Liver (tissue), 9 donors: ENCODE data around the gene TUBB3. TPM values are rescaled to one million over a fixed set of nuclear protein-coding genes. Genes with fewer than 3 reads are reported as not detected.
"Not testable (repeated sequence)": the region's sequence is repeated elsewhere in the genome, so short reads cannot be mapped to it uniquely, and the experiment has no call there.

Experiments
- DNase-seq: peaks from one replicate; pipeline ENCODE4 v3.0.0-alpha.2; 2017; ENCODE audit warnings: low spot score
- H3K27ac ChIP-seq, 2 donors: one replicate each; pipeline ENCODE4 v1.7.0; 2013; ENCODE audit warnings: inconsistent platforms in 2 of 2, low read length in 2 of 2, control low read depth in 1 of 2, low read depth in 1 of 2, mild to moderate bottlenecking in 1 of 2
- H3K27me3 ChIP-seq, 4 donors: one replicate each; pipeline versions ENCODE4 v1.6.1 to v1.7.0; 2013; ENCODE audit warnings: low read length in 3 of 4, inconsistent platforms in 1 of 4, mild to moderate bottlenecking in 1 of 4, moderate library complexity in 1 of 4; ENCODE audit not compliant: control insufficient read depth in 4 of 4, insufficient read depth in 4 of 4
- H3K36me3 ChIP-seq, 4 donors: one replicate each; pipeline versions ENCODE4 v1.6.1 to v1.7.0; 2013; ENCODE audit warnings: low read length in 3 of 4, mild to moderate bottlenecking in 3 of 4, low read depth in 1 of 4, moderate library complexity in 1 of 4; ENCODE audit not compliant: control insufficient read depth in 4 of 4, insufficient read depth in 3 of 4
- H3K4me1 ChIP-seq, 4 donors: one replicate each; pipeline versions ENCODE4 v1.6.1 to v1.7.0; 2013; ENCODE audit warnings: low read length in 3 of 4, mild to moderate bottlenecking in 3 of 4, moderate library complexity in 1 of 4; ENCODE audit not compliant: control insufficient read depth in 4 of 4, insufficient read depth in 4 of 4
- H3K4me3 ChIP-seq, 3 donors: one replicate each; pipeline versions ENCODE4 v1.6.1 to v1.7.0; 2013; ENCODE audit warnings: low read length in 3 of 3, control low read depth in 1 of 3, low read depth in 1 of 3, mild to moderate bottlenecking in 1 of 3
- H3K9ac ChIP-seq, 2 donors: one replicate each; pipeline ENCODE4 v1.7.0; 2013; ENCODE audit warnings: low read length in 2 of 2, mild to moderate bottlenecking in 2 of 2, moderate library complexity in 2 of 2, control low read depth in 1 of 2, low read depth in 1 of 2
- H3K9me3 ChIP-seq, 4 donors: one replicate each; pipeline versions ENCODE4 v1.6.1 to v1.7.0; 2013; ENCODE audit warnings: low read length in 3 of 4; ENCODE audit not compliant: control insufficient read depth in 4 of 4
- ATF3 ChIP-seq: IDR thresholded peaks from 2 replicates; pipeline ENCODE4 v1.6.1; 2016; ENCODE audit warnings: antibody characterized with exemption
- CTCF ChIP-seq: fragments of 150-350 bp; IDR thresholded peaks from 2 replicates; pipeline ENCODE4 v1.5.1; 2017; ENCODE audit warnings: improper control_type of control experiment, low read depth, low read length; ENCODE audit not compliant: missing input control
- EGR1 ChIP-seq, 2 donors: IDR thresholded peaks; 2 replicates each; pipeline ENCODE4 v1.6.1; 2016 to 2018; ENCODE audit warnings: antibody characterized with exemption in 2 of 2, low read depth in 2 of 2
- FOXA1 ChIP-seq: IDR thresholded peaks from 2 replicates; pipeline ENCODE4 v1.6.1; 2016; ENCODE audit warnings: antibody characterized with exemption
- FOXA2 ChIP-seq: IDR thresholded peaks from 2 replicates; pipeline ENCODE4 v1.6.1; 2016; ENCODE audit warnings: antibody characterized with exemption
- GABPA ChIP-seq, 2 donors: IDR thresholded peaks in 1 of 2; conservative IDR thresholded peaks in 1 of 2; 2 replicates each; pipeline ENCODE4 v1.6.1; 2016; ENCODE audit warnings: antibody characterized with exemption in 2 of 2, mild to moderate bottlenecking in 1 of 2, moderate library complexity in 1 of 2
- HNF4A ChIP-seq, 2 donors: conservative IDR thresholded peaks; 2 replicates each; pipeline ENCODE4 v1.6.1; 2016; ENCODE audit warnings: antibody characterized with exemption in 2 of 2, mild to moderate bottlenecking in 2 of 2
- HNF4G ChIP-seq: IDR thresholded peaks from 2 replicates; pipeline ENCODE4 v1.6.1; 2016; ENCODE audit warnings: antibody characterized with exemption
- JUND ChIP-seq, 2 donors: IDR thresholded peaks; 2 replicates each; pipeline ENCODE4 v1.6.1; 2016; ENCODE audit warnings: antibody characterized with exemption in 2 of 2
- MAX ChIP-seq: IDR thresholded peaks from 2 replicates; pipeline ENCODE4 v1.6.1; 2016; ENCODE audit warnings: antibody characterized with exemption
- NR2F2 ChIP-seq: IDR thresholded peaks from 2 replicates; pipeline ENCODE4 v1.6.1; 2016; ENCODE audit warnings: antibody characterized with exemption
- RAD21 ChIP-seq, 2 donors: IDR thresholded peaks; 2 replicates each; pipeline ENCODE4 v1.6.1; 2016; ENCODE audit warnings: antibody characterized with exemption in 2 of 2, mild to moderate bottlenecking in 2 of 2
- REST ChIP-seq: IDR thresholded peaks from 2 replicates; pipeline ENCODE4 v1.6.1; 2016; ENCODE audit warnings: antibody characterized with exemption, mild to moderate bottlenecking
- RXRA ChIP-seq, 2 donors: IDR thresholded peaks; 2 replicates each; pipeline ENCODE4 v1.6.1; 2017 to 2018; ENCODE audit warnings: antibody characterized with exemption in 2 of 2, mild to moderate bottlenecking in 1 of 2
- SP1 ChIP-seq: IDR thresholded peaks from 2 replicates; pipeline ENCODE4 v1.6.1; 2018; ENCODE audit warnings: antibody characterized with exemption, mild to moderate bottlenecking
- TAF1 ChIP-seq: conservative IDR thresholded peaks from 2 replicates; pipeline ENCODE4 v1.6.1; 2016; ENCODE audit warnings: antibody characterized with exemption, mild to moderate bottlenecking
- YY1 ChIP-seq: IDR thresholded peaks from 2 replicates; pipeline ENCODE4 v1.6.1; 2016; ENCODE audit warnings: antibody characterized with exemption, mild to moderate bottlenecking
- ZBTB33 ChIP-seq: IDR thresholded peaks from 2 replicates; pipeline ENCODE4 v1.6.1; 2016; ENCODE audit warnings: antibody characterized with exemption
- WGBS: extraction: QIAGEN DNeasy Blood & Tissue Kit; methylation state at CpG from one replicate; pipeline ENCODE4 v1.1.7; 2013; 5-methylcytosine and 5-hydroxymethylcytosine counted together
- polyA plus RNA-seq, 2 donors: library from polyadenylated mRNA; stranded (reverse) in 1 of 2; unstranded in 1 of 2; fragments of 200-250 nt in 1 of 2; fragments of >200 nt in 1 of 2; fragmentation: Nextera tagmentation in 1 of 2; extraction: Ambion mirVana in 1 of 2; gene quantifications; one replicate each; pipeline versions ENCODE4 v1.2.1 to v1.2.3, GENCODE V29; 2013 to 2015
- total RNA-seq, 2 donors: library from RNA; depleted of rRNA; stranded (reverse); fragments of >200 nt; gene quantifications; one replicate each; pipeline ENCODE4 v1.2.3, GENCODE V29; 2014
- donor health status: healthy.
- donor health status: healthy.
- donor health status: healthy.
- donor health status: healthy.
- donor health status: healthy.

The TUBB3 gene
- total and polyA plus RNA-seq, 4 donors: 0.17 to 0.89 (median 0.25) TPM; not detected in 1

GRCh38 chr16:89912627-89913026 lies 10.5 kb upstream of the TUBB3 start (continued):
- no peak for TF ChIP-seq REST

- peaks cover 0 to 9% (median 2%) of the 10 kb centered on the region in 4 donors for H3K4me1 ChIP-seq
- no peak overlapping the region for H3K9ac ChIP-seq
- DNase-seq: no peak
- 87% methylated on average over 30 of the region's 30 CpGs for WGBS
- no peak overlapping the region for H3K4me3 ChIP-seq
- TF ChIP-seq YY1: no peak
- no peak for TF ChIP-seq RAD21 (IDR thresholded peaks at IDR 0.05)
- no peak for TF ChIP-seq EGR1 (IDR thresholded peaks at IDR 0.05; ENCODE audit: low read depth in 2 of 2)
- no peak for TF ChIP-seq TAF1
- no peak for TF ChIP-seq REST
- TF ChIP-seq CTCF: no peak
- no peak for TF ChIP-seq GABPA (IDR thresholded peaks at IDR 0.05 in 1 of 2, conservative IDR thresholded peaks at IDR 0.05 in 1 of 2)
- TF ChIP-seq FOXA1: no peak
- TF ChIP-seq HNF4A (conservative IDR thresholded peaks at IDR 0.05): no peak
- no peak for TF ChIP-seq SP1
- no peak for TF ChIP-seq MAX
- TF ChIP-seq NR2F2: no peak
- no peak for TF ChIP-seq HNF4G
- TF ChIP-seq ZBTB33: no peak
- TF ChIP-seq JUND (IDR thresholded peaks at IDR 0.05): no peak
- no peak for TF ChIP-seq FOXA2
- no peak for TF ChIP-seq ATF3
- TF ChIP-seq RXRA (IDR thresholded peaks at IDR 0.05): no peak
- H3K9me3 ChIP-seq: no peaks in the 10 kb centered on the region
- no peaks in the 10 kb centered on the region for H3K27me3 ChIP-seq
- H3K36me3 ChIP-seq: peaks cover 8 to 23% (median 8%) of the 10 kb centered on the region in 4 donors
- no peak overlapping the region for H3K27ac ChIP-seq
Measured at GRCh38 chr16:89913408-89914387, 9.4 kb upstream of the TUBB3 start.

- not testable (repeated sequence) for H3K9ac ChIP-seq, DNase-seq, H3K4me1 ChIP-seq, H3K27me3 ChIP-seq, H3K27ac ChIP-seq, H3K4me3 ChIP-seq, H3K9me3 ChIP-seq
- WGBS: 74% methylated on average over 11 of the region's 11 CpGs
- peaks cover 8 to 17% (median 8%) of the 10 kb centered on the region in 4 donors for H3K36me3 ChIP-seq
Measured at GRCh38 chr16:89914642-89915285, 8.4 kb upstream of the TUBB3 start.
